Measurements from ENCODE around the gene NOL6. TPM values are rescaled to one million over a fixed set of nuclear protein-coding genes. Genes with fewer than 3 reads are reported as not detected.

NOL6 gene
- polyA plus RNA-seq, 1 donor from 2014 or later = 15.5 TPM

DNA sequence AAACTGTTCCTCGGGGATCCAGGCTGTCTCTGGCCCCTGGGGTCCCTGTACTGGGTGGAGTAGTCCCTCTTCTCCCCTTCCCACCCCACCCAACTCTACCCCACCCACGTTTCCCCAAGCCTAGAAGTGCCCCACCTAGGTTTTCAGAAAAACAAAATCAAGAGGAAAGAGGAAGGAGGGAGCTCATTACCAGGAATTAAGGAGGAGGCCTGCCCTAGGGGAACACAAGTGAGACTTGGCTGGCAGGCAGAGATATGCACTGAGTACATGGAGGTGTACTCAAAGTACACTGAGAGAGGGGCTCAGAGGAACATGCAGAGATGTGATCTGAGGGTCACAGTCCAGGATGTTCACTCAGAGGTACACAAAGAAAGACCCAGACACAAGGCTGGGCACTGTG is 36.5 kb downstream of the NOL6 start:
- no peak for TF ChIP-seq RAD21 (conservative IDR thresholded peaks at IDR 0.05)
- TF ChIP-seq TAF1 (IDR thresholded peaks at IDR 0.05; ENCODE audit: low read depth) = no peak
- TF ChIP-seq SMC3 (conservative IDR thresholded peaks at IDR 0.05; ENCODE audit: poor library complexity) = no peak
- no peak for TF ChIP-seq POLR2AphosphoS5 (IDR thresholded peaks at IDR 0.05)
- TF ChIP-seq EZH2 (IDR thresholded peaks at IDR 0.05; ENCODE audit: borderline replicate concordance, insufficient read depth, low read length, poor library complexity, severe bottlenecking) = no peak
- no peak for TF ChIP-seq CTCF (IDR thresholded peaks at IDR 0.05; ENCODE audit: poor library complexity, severe bottlenecking)
- TF ChIP-seq, protein P1, sequence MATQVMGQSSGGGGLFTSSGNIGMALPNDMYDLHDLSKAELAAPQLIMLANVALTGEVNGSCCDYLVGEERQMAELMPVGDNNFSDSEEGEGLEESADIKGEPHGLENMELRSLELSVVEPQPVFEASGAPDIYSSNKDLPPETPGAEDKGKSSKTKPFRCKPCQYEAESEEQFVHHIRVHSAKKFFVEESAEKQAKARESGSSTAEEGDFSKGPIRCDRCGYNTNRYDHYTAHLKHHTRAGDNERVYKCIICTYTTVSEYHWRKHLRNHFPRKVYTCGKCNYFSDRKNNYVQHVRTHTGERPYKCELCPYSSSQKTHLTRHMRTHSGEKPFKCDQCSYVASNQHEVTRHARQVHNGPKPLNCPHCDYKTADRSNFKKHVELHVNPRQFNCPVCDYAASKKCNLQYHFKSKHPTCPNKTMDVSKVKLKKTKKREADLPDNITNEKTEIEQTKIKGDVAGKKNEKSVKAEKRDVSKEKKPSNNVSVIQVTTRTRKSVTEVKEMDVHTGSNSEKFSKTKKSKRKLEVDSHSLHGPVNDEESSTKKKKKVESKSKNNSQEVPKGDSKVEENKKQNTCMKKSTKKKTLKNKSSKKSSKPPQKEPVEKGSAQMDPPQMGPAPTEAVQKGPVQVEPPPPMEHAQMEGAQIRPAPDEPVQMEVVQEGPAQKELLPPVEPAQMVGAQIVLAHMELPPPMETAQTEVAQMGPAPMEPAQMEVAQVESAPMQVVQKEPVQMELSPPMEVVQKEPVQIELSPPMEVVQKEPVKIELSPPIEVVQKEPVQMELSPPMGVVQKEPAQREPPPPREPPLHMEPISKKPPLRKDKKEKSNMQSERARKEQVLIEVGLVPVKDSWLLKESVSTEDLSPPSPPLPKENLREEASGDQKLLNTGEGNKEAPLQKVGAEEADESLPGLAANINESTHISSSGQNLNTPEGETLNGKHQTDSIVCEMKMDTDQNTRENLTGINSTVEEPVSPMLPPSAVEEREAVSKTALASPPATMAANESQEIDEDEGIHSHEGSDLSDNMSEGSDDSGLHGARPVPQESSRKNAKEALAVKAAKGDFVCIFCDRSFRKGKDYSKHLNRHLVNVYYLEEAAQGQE (IDR thresholded peaks at IDR 0.05; ENCODE audit: borderline replicate concordance) = no peak
- no peak overlapping the region for H3K9ac ChIP-seq (ENCODE audit: low read length)
- no peaks in the 10 kb centered on the region for H3K9me2 ChIP-seq (ENCODE audit: insufficient read depth, low read length)
- no peak overlapping the region for H3K4me3 ChIP-seq (ENCODE audit: low read length)
- no peaks in the 10 kb centered on the region for H3K79me2 ChIP-seq (replicated peaks; ENCODE audit: insufficient read depth, low read length)
- H3K9me3 ChIP-seq (ENCODE audit: low read length) = no peaks in the 10 kb centered on the region
- no peak overlapping the region for H3K4me2 ChIP-seq (ENCODE audit: low read length)
- H3K27me3 ChIP-seq (ENCODE audit: insufficient read depth, low read depth, low read length) = no peaks in the 10 kb centered on the region
- no peaks in the 10 kb centered on the region for H3K36me3 ChIP-seq (ENCODE audit: insufficient read depth, low read length)
- H2AFZ ChIP-seq (ENCODE audit: low read depth, low read length) = no peak overlapping the region
- no peaks in the 10 kb centered on the region for H4K20me1 ChIP-seq (ENCODE audit: insufficient read depth)
- H3K27ac ChIP-seq (ENCODE audit: low read length) = no peak overlapping the region
- no peaks in the 10 kb centered on the region for H3F3A ChIP-seq (ENCODE audit: insufficient read depth, low read length, poor library complexity, severe bottlenecking)

GRCh38 chr9:33436445-33436844 is 37.3 kb downstream of the NOL6 start:
- TF ChIP-seq CTCF (IDR thresholded peaks at IDR 0.05; ENCODE audit: poor library complexity, severe bottlenecking) (no peak), TAF1 (IDR thresholded peaks at IDR 0.05; ENCODE audit: low read depth) (no peak), RAD21 (conservative IDR thresholded peaks at IDR 0.05) (no peak)
- Histone ChIP-seq H3K9ac (ENCODE audit: low read length) (no peak overlapping the region), H3K79me2 (replicated peaks; ENCODE audit: insufficient read depth, low read length) (no peaks in the 10 kb centered on the region), H4K20me1 (ENCODE audit: insufficient read depth) (no peaks in the 10 kb centered on the region), H3K27me3 (ENCODE audit: insufficient read depth, low read depth, low read length) (no peaks in the 10 kb centered on the region), H3K36me3 (ENCODE audit: insufficient read depth, low read length) (no peaks in the 10 kb centered on the region), H3F3A (ENCODE audit: insufficient read depth, low read length, poor library complexity, severe bottlenecking) (no peaks in the 10 kb centered on the region), H2AFZ (ENCODE audit: low read depth, low read length) (no peak overlapping the region), H3K4me3 (ENCODE audit: low read length) (no peak overlapping the region), H3K4me2 (ENCODE audit: low read length) (no peak overlapping the region), H3K9me3 (ENCODE audit: low read length) (no peaks in the 10 kb centered on the region), H3K9me2 (ENCODE audit: insufficient read depth, low read length) (no peaks in the 10 kb centered on the region), H3K27ac (ENCODE audit: low read length) (no peak overlapping the region)
